ENCODE data around the gene HDAC4. TPM values are rescaled to one million over a fixed set of nuclear protein-coding genes. Genes with fewer than 3 reads are reported as not detected.
A peak's percentile ranks its signal among the peaks of the same experiment; 100 is the strongest.

HDAC4 gene
- total RNA-seq, 1 experiment from 2014 or later, result 32.0 TPM

DNA sequence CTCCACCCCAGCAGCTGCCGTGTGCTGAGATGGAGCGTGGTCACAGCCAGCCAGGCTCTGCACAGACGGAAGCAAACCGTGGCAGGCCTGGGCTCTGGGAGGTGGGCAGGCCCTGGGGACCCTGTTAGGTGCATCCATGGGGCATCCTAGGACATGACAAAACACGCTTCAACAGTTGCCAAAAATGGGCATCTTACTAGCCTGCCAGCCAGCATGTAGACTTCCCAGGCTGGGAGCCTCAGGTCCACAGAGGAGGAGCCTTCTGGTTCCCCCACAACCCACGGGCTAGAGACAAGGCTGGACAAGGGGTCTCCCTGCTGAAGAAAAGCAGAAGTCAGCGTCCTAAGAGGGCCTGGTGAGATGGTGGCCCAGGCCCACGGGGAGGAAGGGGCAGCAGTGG, 139.5 kb downstream of the HDAC4 start:
- no peaks in the 10 kb centered on the region; the same call in 1 of the 2 replicates for H3K27me3 Mint-ChIP-seq (ENCODE audit: low read depth)
- H3K36me3 Mint-ChIP-seq (ENCODE audit: insufficient read depth in 1 of 3, low read depth in 3 of 3), result peaks cover 13 to 19% (median 15%) of the 10 kb centered on the region in 3 experiments
- H2AK5ac ChIP-seq (ENCODE audit: insufficient read length, low read length), result no peak overlapping the region
- DNase-seq, result no peak
- H3K23me2 ChIP-seq (ENCODE audit: insufficient read length, low read depth, low read length, poor library complexity, severe bottlenecking), result no peaks in the 10 kb centered on the region
- no peak overlapping the region for H3K18ac ChIP-seq (ENCODE audit: insufficient read length, low read depth, low read length)
- H3K9me3 Mint-ChIP-seq, result peaks cover 18 to 20% of the 10 kb centered on the region in 2 experiments
- WGBS (ENCODE audit: extremely low coverage, insufficient read length, low lambda C conversion rate), result no CpG with 5 or more reads among the region's 8 CpGs
- no peaks in the 10 kb centered on the region; the same call in 1 of the 2 replicates for H3K27me3 ChIP-seq (ENCODE audit: insufficient read depth, low read length)
- H3K27ac ChIP-seq (ENCODE audit: insufficient read length, low read depth, low read length), result no peak overlapping the region
- H3K79me1 ChIP-seq (ENCODE audit: insufficient read depth, low read depth, low read length, poor library complexity, severe bottlenecking), result peaks cover 18% of the 10 kb centered on the region
- H4K91ac ChIP-seq (ENCODE audit: insufficient read length, low read depth, low read length), result no peak overlapping the region
- peaks cover 27 to 28% of the 10 kb centered on the region in 2 experiments for H3K4me1 Mint-ChIP-seq
- H3K79me2 ChIP-seq (ENCODE audit: insufficient read depth, low read length), result peaks cover 11% of the 10 kb centered on the region; the same call in 1 of the 2 replicates
- no peak overlapping the region for H3K4me2 ChIP-seq (ENCODE audit: insufficient read depth, insufficient read length, low read length)
- H3K9me3 ChIP-seq (ENCODE audit: control insufficient read depth, low read depth, low read length), result no peaks in the 10 kb centered on the region
- no peak overlapping the region for H2BK120ac ChIP-seq (ENCODE audit: low read depth, low read length, poor library complexity, severe bottlenecking)
- no peak overlapping the region for H3K14ac ChIP-seq (ENCODE audit: insufficient read depth, low read length)
- H3K4me3 Mint-ChIP-seq, result no peak overlapping the region
- H3K4me1 ChIP-seq (ENCODE audit: insufficient read depth, low read length), result peaks cover 6% of the 10 kb centered on the region; the same call in 1 of the 2 replicates
- no peak overlapping the region for H3T11ph ChIP-seq (ENCODE audit: low read length)
- no peak overlapping the region for H2BK15ac ChIP-seq (ENCODE audit: low read depth, low read length)
- no peak overlapping the region for H3K4ac ChIP-seq (ENCODE audit: low read depth, low read length)
- H4K5ac ChIP-seq (ENCODE audit: insufficient read length, low read depth, low read length), result no peak overlapping the region
- no peak overlapping the region for H2BK5ac ChIP-seq (ENCODE audit: insufficient read length, low read length)
- no peak overlapping the region for H2AFZ ChIP-seq (ENCODE audit: low read length)
- H4K8ac ChIP-seq (replicated peaks; ENCODE audit: insufficient read length, low read depth, low read length), result no peak overlapping the region
- H2BK12ac ChIP-seq (ENCODE audit: insufficient read length, low read depth, low read length), result no peak overlapping the region
- H4K20me1 ChIP-seq (ENCODE audit: control insufficient read depth, insufficient read depth, insufficient read length), result no peaks in the 10 kb centered on the region
- H3K56ac ChIP-seq (ENCODE audit: insufficient read length, low read depth, low read length), result no peak overlapping the region
- H2BK20ac ChIP-seq (ENCODE audit: low read depth, low read length, poor library complexity, severe bottlenecking), result no peak overlapping the region
- H3K23ac ChIP-seq (ENCODE audit: insufficient read length, low read depth, low read length), result no peak overlapping the region
- TF ChIP-seq, protein P1, sequence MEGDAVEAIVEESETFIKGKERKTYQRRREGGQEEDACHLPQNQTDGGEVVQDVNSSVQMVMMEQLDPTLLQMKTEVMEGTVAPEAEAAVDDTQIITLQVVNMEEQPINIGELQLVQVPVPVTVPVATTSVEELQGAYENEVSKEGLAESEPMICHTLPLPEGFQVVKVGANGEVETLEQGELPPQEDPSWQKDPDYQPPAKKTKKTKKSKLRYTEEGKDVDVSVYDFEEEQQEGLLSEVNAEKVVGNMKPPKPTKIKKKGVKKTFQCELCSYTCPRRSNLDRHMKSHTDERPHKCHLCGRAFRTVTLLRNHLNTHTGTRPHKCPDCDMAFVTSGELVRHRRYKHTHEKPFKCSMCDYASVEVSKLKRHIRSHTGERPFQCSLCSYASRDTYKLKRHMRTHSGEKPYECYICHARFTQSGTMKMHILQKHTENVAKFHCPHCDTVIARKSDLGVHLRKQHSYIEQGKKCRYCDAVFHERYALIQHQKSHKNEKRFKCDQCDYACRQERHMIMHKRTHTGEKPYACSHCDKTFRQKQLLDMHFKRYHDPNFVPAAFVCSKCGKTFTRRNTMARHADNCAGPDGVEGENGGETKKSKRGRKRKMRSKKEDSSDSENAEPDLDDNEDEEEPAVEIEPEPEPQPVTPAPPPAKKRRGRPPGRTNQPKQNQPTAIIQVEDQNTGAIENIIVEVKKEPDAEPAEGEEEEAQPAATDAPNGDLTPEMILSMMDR (conservative IDR thresholded peaks at IDR 0.05), result no peak
- H3K27ac Mint-ChIP-seq, result peak overlapping the region in 2 of 3 experiments; percentile 40 to 75; a peak in 2 of 7 replicates
- no peak overlapping the region for H3K9ac ChIP-seq (ENCODE audit: extremely low read depth, insufficient read length, low read length)
